ENCODE results near the gene P2RX5. TPM values are rescaled to one million over a fixed set of nuclear protein-coding genes. Genes with fewer than 3 reads are reported as not detected.

Gene P2RX5
- total and polyA plus RNA-seq, 8 donors, result 1.1 to 37.5 (median 5.9) TPM; not detected in 2

DNA sequence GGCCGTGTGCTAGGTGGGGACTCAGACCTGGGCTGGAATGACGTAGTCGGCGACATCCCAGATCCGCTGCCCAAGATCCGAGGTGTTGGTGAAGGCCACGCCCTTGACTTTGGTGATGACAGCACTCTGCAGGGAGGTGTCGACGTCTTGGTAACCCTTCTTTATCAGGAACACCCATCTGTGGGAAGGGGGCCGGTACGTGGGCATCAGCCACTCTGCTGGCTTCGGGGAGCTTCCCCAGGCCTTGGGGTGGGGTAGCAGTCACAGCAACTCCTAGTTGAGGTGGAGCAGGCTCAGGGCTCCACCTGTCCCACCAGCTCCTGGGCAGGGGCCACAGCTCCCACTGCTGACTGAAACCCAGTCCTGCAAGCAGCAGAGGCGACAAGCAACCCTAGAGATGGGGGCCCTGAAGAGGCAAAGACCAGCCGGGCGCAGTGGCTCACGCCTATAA is 4.3 kb downstream of the P2RX5 start:
- H3K9me3 ChIP-seq, result no peaks in the 10 kb centered on the region
- peaks cover 0 to 3% (median 0%) of the 10 kb centered on the region in 4 donors for H3K36me3 ChIP-seq
- peaks cover 0 to 77% (median 22%) of the 10 kb centered on the region in 3 donors for H3K27me3 ChIP-seq
- intact Hi-C loops (cut with DNase I; ENCODE audit: low total_unique reads), result no loop called here
- no peak overlapping the region for H3K4me3 ChIP-seq
- H3K27ac ChIP-seq, result no peak overlapping the region
- 73 to 78% (median 76%) methylated on average over 8 to 16 of the region's 16 CpGs for WGBS, 5 donors
- H3K4me1 ChIP-seq, result peaks cover 16 to 26% (median 20%) of the 10 kb centered on the region in 4 donors
- no peak for DNase-seq
- TF ChIP-seq POLR2A (IDR thresholded peaks at IDR 0.05) (no peak), POLR2AphosphoS5 (IDR thresholded peaks at IDR 0.05) (no peak), EP300 (IDR thresholded peaks at IDR 0.05) (no peak)
- TF ChIP-seq, protein P1, sequence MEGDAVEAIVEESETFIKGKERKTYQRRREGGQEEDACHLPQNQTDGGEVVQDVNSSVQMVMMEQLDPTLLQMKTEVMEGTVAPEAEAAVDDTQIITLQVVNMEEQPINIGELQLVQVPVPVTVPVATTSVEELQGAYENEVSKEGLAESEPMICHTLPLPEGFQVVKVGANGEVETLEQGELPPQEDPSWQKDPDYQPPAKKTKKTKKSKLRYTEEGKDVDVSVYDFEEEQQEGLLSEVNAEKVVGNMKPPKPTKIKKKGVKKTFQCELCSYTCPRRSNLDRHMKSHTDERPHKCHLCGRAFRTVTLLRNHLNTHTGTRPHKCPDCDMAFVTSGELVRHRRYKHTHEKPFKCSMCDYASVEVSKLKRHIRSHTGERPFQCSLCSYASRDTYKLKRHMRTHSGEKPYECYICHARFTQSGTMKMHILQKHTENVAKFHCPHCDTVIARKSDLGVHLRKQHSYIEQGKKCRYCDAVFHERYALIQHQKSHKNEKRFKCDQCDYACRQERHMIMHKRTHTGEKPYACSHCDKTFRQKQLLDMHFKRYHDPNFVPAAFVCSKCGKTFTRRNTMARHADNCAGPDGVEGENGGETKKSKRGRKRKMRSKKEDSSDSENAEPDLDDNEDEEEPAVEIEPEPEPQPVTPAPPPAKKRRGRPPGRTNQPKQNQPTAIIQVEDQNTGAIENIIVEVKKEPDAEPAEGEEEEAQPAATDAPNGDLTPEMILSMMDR (IDR thresholded peaks at IDR 0.05), result no peak

DNA sequence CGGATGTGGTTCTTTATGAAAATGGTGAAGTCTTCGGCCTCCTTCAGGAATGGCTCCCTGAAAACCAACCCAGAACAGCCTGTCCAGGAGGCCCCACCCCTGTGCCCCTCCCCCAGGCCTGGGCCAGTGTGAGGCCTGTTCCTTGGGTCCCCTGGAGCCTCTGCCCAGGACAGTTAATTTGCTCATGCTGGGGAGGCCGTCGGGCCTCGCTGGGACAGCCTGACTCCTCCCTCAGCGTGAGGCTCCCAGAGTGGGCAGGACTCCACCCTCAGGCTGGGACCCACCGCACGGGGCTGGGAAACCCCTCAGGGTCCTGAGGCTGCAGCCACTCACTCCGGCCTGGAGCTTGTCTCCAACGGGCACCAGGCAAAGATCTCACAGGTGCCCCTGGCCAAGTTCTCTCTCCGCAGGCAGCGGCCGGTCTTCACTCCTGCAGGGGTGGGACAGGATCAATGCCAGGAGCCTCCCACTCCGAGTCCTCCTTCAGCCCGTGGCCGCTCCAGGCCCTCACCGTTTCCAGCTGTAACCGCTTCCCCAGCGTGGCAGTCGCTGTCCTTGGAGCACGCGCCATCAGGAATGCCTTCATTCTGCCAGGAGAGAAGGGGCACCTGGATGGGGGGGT is 5.8 kb downstream of the P2RX5 start:
- H3K9me3 ChIP-seq, result no peaks in the 10 kb centered on the region
- H3K27me3 ChIP-seq, result peaks cover 0 to 66% (median 10%) of the 10 kb centered on the region in 3 donors
- 75 to 85% (median 82%) methylated on average over 16 to 22 of the region's 22 CpGs for WGBS, 5 donors
- no peak for DNase-seq
- no peak overlapping the region for H3K27ac ChIP-seq
- intact Hi-C loops (cut with DNase I; ENCODE audit: low total_unique reads), result no loop called here
- H3K36me3 ChIP-seq, result peaks cover 0 to 3% (median 0%) of the 10 kb centered on the region in 4 donors
- H3K4me3 ChIP-seq, result no peak overlapping the region
- peaks cover 3 to 12% (median 6%) of the 10 kb centered on the region in 4 donors for H3K4me1 ChIP-seq
- TF ChIP-seq POLR2A (IDR thresholded peaks at IDR 0.05), result no peak
- TF ChIP-seq, protein P1 (IDR thresholded peaks at IDR 0.05), result no peak
- no peak for TF ChIP-seq POLR2AphosphoS5 (IDR thresholded peaks at IDR 0.05)

GRCh38 chr17:3689262-3690093 is 6.5 kb downstream of the P2RX5 start:
- peaks cover 0 to 66% (median 8%) of the 10 kb centered on the region in 3 donors for H3K27me3 ChIP-seq
- H3K36me3 ChIP-seq, result peaks cover 0 to 3% (median 0%) of the 10 kb centered on the region in 4 donors
- 86 to 90% (median 87%) methylated on average over 34 to 42 of the region's 44 CpGs for WGBS, 5 donors
- DNase-seq, result no peak
- intact Hi-C loops (cut with DNase I; ENCODE audit: low total_unique reads), result no loop called here
- H3K4me1 ChIP-seq, result peaks cover 0 to 5% (median under 1%) of the 10 kb centered on the region in 4 donors
- H3K9me3 ChIP-seq, result no peaks in the 10 kb centered on the region
- no peak overlapping the region for H3K4me3 ChIP-seq
- TF ChIP-seq EP300 (IDR thresholded peaks at IDR 0.05), result no peak
- no peak overlapping the region for H3K27ac ChIP-seq

DNA sequence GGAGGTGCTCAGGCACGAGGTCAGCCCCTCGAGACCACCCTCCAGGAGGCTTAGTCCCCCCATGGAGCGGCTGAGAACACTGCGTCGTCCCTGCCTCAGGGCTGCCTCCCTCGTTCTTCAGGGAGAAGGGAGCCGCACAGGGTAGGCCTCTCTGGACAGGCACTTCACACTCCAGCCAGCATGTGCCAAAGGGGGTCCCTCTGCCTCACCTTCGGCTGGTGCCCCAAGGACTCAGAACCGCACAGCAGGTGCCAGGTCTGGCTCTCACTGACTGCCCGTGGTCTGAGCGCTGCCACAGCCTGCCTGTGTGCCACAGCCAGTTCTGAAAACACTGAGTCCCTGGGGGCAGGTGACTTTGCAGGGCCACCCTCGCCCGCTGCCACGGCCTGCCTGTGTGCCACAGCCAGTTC is 7.1 kb downstream of the P2RX5 start:
- Histone ChIP-seq H3K4me1 (peaks cover 0 to 5% (median 0%) of the 10 kb centered on the region in 4 donors), H3K36me3 (peaks cover 0 to 3% (median 0%) of the 10 kb centered on the region in 4 donors), H3K27ac (no peak overlapping the region), H3K9me3 (no peaks in the 10 kb centered on the region), H3K27me3 (peaks cover 0 to 66% (median 13%) of the 10 kb centered on the region in 3 donors), H3K4me3 (no peak overlapping the region)
- intact Hi-C loops (cut with DNase I; ENCODE audit: low total_unique reads), result no loop called here
- 63 to 83% (median 75%) methylated on average over 4 to 13 of the region's 14 CpGs for WGBS, 5 donors
- TF ChIP-seq POLR2A (IDR thresholded peaks at IDR 0.05) (no peak), POLR2AphosphoS5 (IDR thresholded peaks at IDR 0.05) (no peak), EP300 (IDR thresholded peaks at IDR 0.05) (no peak)
- TF ChIP-seq, protein P1 (IDR thresholded peaks at IDR 0.05), result no peak
- no peak for DNase-seq
